Stimulated activated CD4-positive, alpha-beta T cell treated with anti-CD3 and anti-CD28 coated beads, Interleukin-15, amount 100 ng/mL, for 48 hours (primary cell): ENCODE data around the gene AKAP5.
"Not testable (repeated sequence)": the region's sequence is repeated elsewhere in the genome, so short reads cannot be mapped to it uniquely, and the experiment has no call there.

ENCODE experiments used
- DNase-seq, 2 donors: peaks; one replicate each; pipeline ENCODE4 v3.0.0-alpha.2; 2020; ENCODE audit warnings: low read depth in 2 of 2

Gene AKAP5

GRCh38 chr14:64502887-64503433 is 37.7 kb downstream of the AKAP5 start:
- no peak for DNase-seq

GRCh38 chr14:64503434-64504309 is 38.4 kb downstream of the AKAP5 start, which contains the start of gene ZBTB25:
ZBTB25 (minus strand) TSS chr14:64503838; CDS start chr14:64490533, 13,305 bp downstream.
- peak; percentile 88 to 91 for DNase-seq

GRCh38 chr14:64504310-64504896 is 39.1 kb downstream of the AKAP5 start, which contains the start of gene ZBTB1:
ZBTB1 (plus strand) TSS chr14:64504770; CDS start chr14:64521505, 16,735 bp downstream.
- DNase-seq, result peak; percentile 84

- DNase-seq, result peak; percentile 81 to 82
Measured at GRCh38 chr14:64504897-64505794, 39.8 kb downstream of the AKAP5 start.

GRCh38 chr14:64506721-64507120 is 41.4 kb downstream of the AKAP5 start:
- DNase-seq, result no peak

GRCh38 chr14:64507376-64508156 is 42.3 kb downstream of the AKAP5 start:
- peak in 1 of 2 donors; percentile 36 for DNase-seq

- DNase-seq, result no peak
Measured at GRCh38 chr14:64508215-64508776, 43.0 kb downstream of the AKAP5 start.

- no peak for DNase-seq
Measured at GRCh38 chr14:64509036-64509435, 43.7 kb downstream of the AKAP5 start.

GRCh38 chr14:64510825-64511671 is 45.7 kb downstream of the AKAP5 start:
- DNase-seq, result peak in 1 of 2 donors; percentile 43

GRCh38 chr14:64513271-64513670 is 48.0 kb downstream of the AKAP5 start:
- no peak for DNase-seq

GRCh38 chr14:64515053-64515452 is 49.8 kb downstream of the AKAP5 start:
- DNase-seq, result no peak

GRCh38 chr14:64516969-64517368 is 51.7 kb downstream of the AKAP5 start:
- DNase-seq, result no peak

- not testable (repeated sequence) for DNase-seq
Measured at GRCh38 chr14:64517667-64518066, 52.4 kb downstream of the AKAP5 start.

GRCh38 chr14:64518229-64518628 is 52.9 kb downstream of the AKAP5 start:
- DNase-seq, result no peak

GRCh38 chr14:64520699-64521098 is 55.4 kb downstream of the AKAP5 start:
- no peak for DNase-seq

GRCh38 chr14:64522591-64523355 is 57.5 kb downstream of the AKAP5 start:
- no peak for DNase-seq
